GM23338 (cell line): ENCODE results near the gene VWA5A. TPM values are rescaled to one million over a fixed set of nuclear protein-coding genes. Genes with fewer than 3 reads are reported as not detected.

Source experiments
- ATAC-seq: fragments of 200-7000 bp; cut with Tn5 transposase; 3 replicates; pipeline ENCODE4 v1.9.1; 2020
- DNase-seq: peaks from one replicate; pipeline ENCODE4 v3.0.0-alpha.2; 2015; ENCODE audit warnings: low spot score
- H2AFZ ChIP-seq: fragments of 200-600 bp; sonication (generic); 2 replicates; pipeline ENCODE4 v1.8.0; 2016; ENCODE audit warnings: antibody characterized with exemption, mild to moderate bottlenecking, moderate library complexity
- H3F3A ChIP-seq: fragments of 200-600 bp; sonication (generic); replicated peaks from 2 replicates; pipeline ENCODE4 v1.8.0; 2017; ENCODE audit warnings: antibody characterized with exemption, mixed run types, low read depth
- H3K27ac ChIP-seq: fragments of 200-600 bp; sonication (generic); 2 replicates; pipeline ENCODE4 v1.6.1; 2016; ENCODE audit warnings: low read depth
- H3K27me3 ChIP-seq: fragments of 200-600 bp; sonication (generic); 2 replicates; pipeline ENCODE4 v1.8.0; 2016; ENCODE audit warnings: mild to moderate bottlenecking, mixed run types, moderate library complexity; ENCODE audit not compliant: insufficient read depth
- H3K36me3 ChIP-seq: fragments of 200-600 bp; sonication (generic); 2 replicates; pipeline ENCODE4 v1.8.0; 2016; ENCODE audit warnings: mild to moderate bottlenecking; ENCODE audit not compliant: insufficient read depth
- H3K4me1 ChIP-seq: fragments of 200-600 bp; sonication (generic); 2 replicates; pipeline ENCODE4 v1.8.0; 2016; ENCODE audit warnings: mild to moderate bottlenecking, moderate library complexity; ENCODE audit not compliant: insufficient read depth
- H3K4me2 ChIP-seq: fragments of 200-600 bp; sonication (generic); 2 replicates; pipeline ENCODE4 v1.7.1; 2017; ENCODE audit warnings: mixed run types
- H3K4me3 ChIP-seq: fragments of 200-600 bp; sonication (generic); 2 replicates; pipeline ENCODE4 v1.6.1; 2016; ENCODE audit warnings: mixed run types
- H3K79me2 ChIP-seq: fragments of 200-600 bp; sonication (generic); replicated peaks from 2 replicates; pipeline ENCODE4 v1.8.0; 2017; ENCODE audit warnings: mild to moderate bottlenecking; ENCODE audit not compliant: insufficient read depth
- H3K9me2 ChIP-seq: fragments of 200-600 bp; sonication (generic); 2 replicates; pipeline ENCODE4 v1.8.0; 2017; ENCODE audit not compliant: insufficient read depth
- H4K20me1 ChIP-seq: fragments of 200-600 bp; sonication (generic); replicated peaks from 2 replicates; pipeline ENCODE4 v1.8.0; 2017; ENCODE audit warnings: mild to moderate bottlenecking; ENCODE audit not compliant: insufficient read depth
- H3K27ac Mint-ChIP-seq: 2 replicates; pipeline ENCODE4 v1.8.0; 2020; ENCODE audit warnings: inconsistent platforms, mild to moderate bottlenecking, moderate library complexity, mixed read lengths
- H3K27me3 Mint-ChIP-seq: 3 replicates; pipeline ENCODE4 v1.8.0; 2022; ENCODE audit warnings: low read depth, mild to moderate bottlenecking, moderate library complexity, mixed read lengths, inconsistent platforms; ENCODE audit not compliant: insufficient read depth, poor library complexity
- H3K36me3 Mint-ChIP-seq: 3 replicates; pipeline ENCODE4 v1.8.0; 2021; ENCODE audit warnings: low read depth, mild to moderate bottlenecking, inconsistent platforms, moderate library complexity, mixed read lengths
- H3K4me1 Mint-ChIP-seq: 3 replicates; pipeline ENCODE4 v1.8.0; 2020; ENCODE audit warnings: mild to moderate bottlenecking, inconsistent platforms, mixed read lengths
- H3K4me3 Mint-ChIP-seq: 3 replicates; pipeline ENCODE4 v1.8.0; 2021; ENCODE audit warnings: moderate library complexity, mild to moderate bottlenecking, inconsistent platforms, mixed read lengths
- H3K9me3 Mint-ChIP-seq: 3 replicates; pipeline ENCODE4 v1.8.0; 2020; ENCODE audit warnings: moderate library complexity, mild to moderate bottlenecking, inconsistent platforms, mixed read lengths
- CREB1 ChIP-seq: fragments of 250-450 bp; sonication (Bioruptor Pico); IDR thresholded peaks from 2 replicates; pipeline ENCODE4 v1.5.0; 2020; ENCODE audit warnings: low read depth, mild to moderate bottlenecking, moderate library complexity
- EZH2 ChIP-seq: fragments of 200-600 bp; sonication (generic); IDR thresholded peaks from one replicate; pipeline ENCODE4 v1.8.0; 2017; ENCODE audit warnings: antibody characterized with exemption, mild to moderate bottlenecking, low read depth; ENCODE audit not compliant: unreplicated experiment
- EZH2phosphoT487 ChIP-seq: fragments of 200-600 bp; sonication (generic); IDR thresholded peaks from one replicate; pipeline ENCODE4 v1.8.1; 2018; ENCODE audit warnings: antibody characterized with exemption; ENCODE audit not compliant: unreplicated experiment
- JUNB ChIP-seq: IDR thresholded peaks from one replicate; pipeline ENCODE4 v1.6.1; 2016; ENCODE audit warnings: antibody characterized with exemption; ENCODE audit not compliant: unreplicated experiment
- NANOG ChIP-seq: IDR thresholded peaks from 2 replicates; pipeline ENCODE4 v1.6.1; 2016; ENCODE audit warnings: antibody characterized with exemption, borderline replicate concordance
- POLR2AphosphoS5 ChIP-seq: IDR thresholded peaks from 2 replicates; pipeline ENCODE4 v1.6.1; 2016; ENCODE audit warnings: antibody characterized with exemption, low read depth
- STAT1 ChIP-seq: IDR thresholded peaks from one replicate; pipeline ENCODE4 v1.6.1; 2016; ENCODE audit warnings: antibody characterized with exemption; ENCODE audit not compliant: unreplicated experiment
- ZNF114 ChIP-seq: fragments of 250-450 bp; sonication (Bioruptor Pico); IDR thresholded peaks from 2 replicates; pipeline ENCODE4 v1.5.0; 2020; ENCODE audit warnings: mild to moderate bottlenecking, moderate library complexity
- ZNF331 ChIP-seq: fragments of 250-450 bp; sonication (Bioruptor Pico); IDR thresholded peaks from 2 replicates; pipeline ENCODE4 v1.5.0; 2020; ENCODE audit warnings: low read depth, mild to moderate bottlenecking, moderate library complexity
- polyA plus RNA-seq: library from polyadenylated mRNA; unstranded; fragments of >200 nt; fragmentation: Nextera tagmentation; extraction: Ambion mirVana; gene quantifications from 2 replicates; pipeline ENCODE4 v1.2.1, GENCODE V29; 2016
- total RNA-seq: library from RNA; depleted of rRNA; stranded (reverse); fragments of >200 nt; shearing (Covaris generic); gene quantifications from 2 replicates; pipeline ENCODE4 v1.2.3, GENCODE V29; 2014
- TF ChIP-seq, protein P1 (sequence below), 2 experiments: fragments of 200-600 bp in 1 of 2; sonication (generic) in 1 of 2; conservative IDR thresholded peaks; 2 replicates each; pipeline versions ENCODE4 v1.5.1 to v1.6.1; 2016 to 2017; ENCODE audit warnings: antibody characterized with exemption in 2 of 2, low read depth in 2 of 2, mild to moderate bottlenecking in 2 of 2, moderate library complexity in 1 of 2
- TF ChIP-seq, protein P2 (sequence below): IDR thresholded peaks from 2 replicates; pipeline ENCODE4 v1.6.1; 2016; ENCODE audit warnings: antibody characterized with exemption
- TF ChIP-seq, protein P3 (sequence below): IDR thresholded peaks from one replicate; pipeline ENCODE4 v1.6.1; 2018; ENCODE audit warnings: antibody characterized with exemption; ENCODE audit not compliant: unreplicated experiment

The VWA5A gene
- total and polyA plus RNA-seq, 2 experiments from 2014 or later = 10.0 to 13.5 TPM

DNA sequence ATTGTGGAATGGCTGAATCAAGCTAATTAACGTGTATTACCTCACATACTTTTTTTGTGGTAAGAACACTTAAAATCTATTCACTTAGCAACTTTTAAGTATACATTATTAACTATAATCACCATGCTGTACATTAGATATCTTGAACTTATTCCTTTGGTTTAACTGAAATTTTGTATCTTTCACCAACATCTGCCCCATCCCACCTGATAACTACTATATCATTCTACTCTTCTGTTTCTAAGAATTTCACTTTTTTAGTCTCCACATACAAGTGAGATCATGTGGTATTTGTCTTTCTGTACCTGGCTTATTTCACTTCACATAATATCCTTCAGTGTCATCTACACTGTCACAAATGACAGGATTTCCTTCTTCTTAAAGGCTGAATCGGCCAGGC, 17.1 kb upstream of the VWA5A start:
- H3K27me3 Mint-ChIP-seq = peaks cover 4% of the 10 kb centered on the region
- Histone ChIP-seq H3K4me3 (no peak overlapping the region), H2AFZ (no peak overlapping the region), H3K36me3 (no peaks in the 10 kb centered on the region), H4K20me1 (no peaks in the 10 kb centered on the region), H3K27ac (no peak overlapping the region), H3K9me2 (no peaks in the 10 kb centered on the region), H3K4me1 (peaks cover 10% of the 10 kb centered on the region; the same call in 1 of the 2 replicates), H3K4me2 (no peak overlapping the region), H3K79me2 (no peaks in the 10 kb centered on the region), H3F3A (no peaks in the 10 kb centered on the region), H3K27me3 (no peaks in the 10 kb centered on the region)
- no peaks in the 10 kb centered on the region for H3K9me3 Mint-ChIP-seq
- ATAC-seq (no peak), DNase-seq (no peak)
- TF ChIP-seq EZH2 (no peak), ZNF331 (CRISPR knock-in tag) (no peak), NANOG (no peak), ZNF114 (CRISPR knock-in tag) (no peak), CREB1 (CRISPR knock-in tag) (no peak), EZH2phosphoT487 (no peak), STAT1 (no peak), JUNB (no peak), POLR2AphosphoS5 (no peak)
- TF ChIP-seq, protein P1, sequence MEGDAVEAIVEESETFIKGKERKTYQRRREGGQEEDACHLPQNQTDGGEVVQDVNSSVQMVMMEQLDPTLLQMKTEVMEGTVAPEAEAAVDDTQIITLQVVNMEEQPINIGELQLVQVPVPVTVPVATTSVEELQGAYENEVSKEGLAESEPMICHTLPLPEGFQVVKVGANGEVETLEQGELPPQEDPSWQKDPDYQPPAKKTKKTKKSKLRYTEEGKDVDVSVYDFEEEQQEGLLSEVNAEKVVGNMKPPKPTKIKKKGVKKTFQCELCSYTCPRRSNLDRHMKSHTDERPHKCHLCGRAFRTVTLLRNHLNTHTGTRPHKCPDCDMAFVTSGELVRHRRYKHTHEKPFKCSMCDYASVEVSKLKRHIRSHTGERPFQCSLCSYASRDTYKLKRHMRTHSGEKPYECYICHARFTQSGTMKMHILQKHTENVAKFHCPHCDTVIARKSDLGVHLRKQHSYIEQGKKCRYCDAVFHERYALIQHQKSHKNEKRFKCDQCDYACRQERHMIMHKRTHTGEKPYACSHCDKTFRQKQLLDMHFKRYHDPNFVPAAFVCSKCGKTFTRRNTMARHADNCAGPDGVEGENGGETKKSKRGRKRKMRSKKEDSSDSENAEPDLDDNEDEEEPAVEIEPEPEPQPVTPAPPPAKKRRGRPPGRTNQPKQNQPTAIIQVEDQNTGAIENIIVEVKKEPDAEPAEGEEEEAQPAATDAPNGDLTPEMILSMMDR (conservative IDR thresholded peaks at IDR 0.05; ENCODE audit: low read depth in 2 of 2) = no peak
- TF ChIP-seq, protein P2, sequence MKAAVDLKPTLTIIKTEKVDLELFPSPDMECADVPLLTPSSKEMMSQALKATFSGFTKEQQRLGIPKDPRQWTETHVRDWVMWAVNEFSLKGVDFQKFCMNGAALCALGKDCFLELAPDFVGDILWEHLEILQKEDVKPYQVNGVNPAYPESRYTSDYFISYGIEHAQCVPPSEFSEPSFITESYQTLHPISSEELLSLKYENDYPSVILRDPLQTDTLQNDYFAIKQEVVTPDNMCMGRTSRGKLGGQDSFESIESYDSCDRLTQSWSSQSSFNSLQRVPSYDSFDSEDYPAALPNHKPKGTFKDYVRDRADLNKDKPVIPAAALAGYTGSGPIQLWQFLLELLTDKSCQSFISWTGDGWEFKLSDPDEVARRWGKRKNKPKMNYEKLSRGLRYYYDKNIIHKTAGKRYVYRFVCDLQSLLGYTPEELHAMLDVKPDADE = no peak
- TF ChIP-seq, protein P3, sequence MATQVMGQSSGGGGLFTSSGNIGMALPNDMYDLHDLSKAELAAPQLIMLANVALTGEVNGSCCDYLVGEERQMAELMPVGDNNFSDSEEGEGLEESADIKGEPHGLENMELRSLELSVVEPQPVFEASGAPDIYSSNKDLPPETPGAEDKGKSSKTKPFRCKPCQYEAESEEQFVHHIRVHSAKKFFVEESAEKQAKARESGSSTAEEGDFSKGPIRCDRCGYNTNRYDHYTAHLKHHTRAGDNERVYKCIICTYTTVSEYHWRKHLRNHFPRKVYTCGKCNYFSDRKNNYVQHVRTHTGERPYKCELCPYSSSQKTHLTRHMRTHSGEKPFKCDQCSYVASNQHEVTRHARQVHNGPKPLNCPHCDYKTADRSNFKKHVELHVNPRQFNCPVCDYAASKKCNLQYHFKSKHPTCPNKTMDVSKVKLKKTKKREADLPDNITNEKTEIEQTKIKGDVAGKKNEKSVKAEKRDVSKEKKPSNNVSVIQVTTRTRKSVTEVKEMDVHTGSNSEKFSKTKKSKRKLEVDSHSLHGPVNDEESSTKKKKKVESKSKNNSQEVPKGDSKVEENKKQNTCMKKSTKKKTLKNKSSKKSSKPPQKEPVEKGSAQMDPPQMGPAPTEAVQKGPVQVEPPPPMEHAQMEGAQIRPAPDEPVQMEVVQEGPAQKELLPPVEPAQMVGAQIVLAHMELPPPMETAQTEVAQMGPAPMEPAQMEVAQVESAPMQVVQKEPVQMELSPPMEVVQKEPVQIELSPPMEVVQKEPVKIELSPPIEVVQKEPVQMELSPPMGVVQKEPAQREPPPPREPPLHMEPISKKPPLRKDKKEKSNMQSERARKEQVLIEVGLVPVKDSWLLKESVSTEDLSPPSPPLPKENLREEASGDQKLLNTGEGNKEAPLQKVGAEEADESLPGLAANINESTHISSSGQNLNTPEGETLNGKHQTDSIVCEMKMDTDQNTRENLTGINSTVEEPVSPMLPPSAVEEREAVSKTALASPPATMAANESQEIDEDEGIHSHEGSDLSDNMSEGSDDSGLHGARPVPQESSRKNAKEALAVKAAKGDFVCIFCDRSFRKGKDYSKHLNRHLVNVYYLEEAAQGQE = no peak
- H3K27ac Mint-ChIP-seq = no peak overlapping the region
- peaks cover 16% of the 10 kb centered on the region for H3K4me1 Mint-ChIP-seq
- H3K4me3 Mint-ChIP-seq = no peak overlapping the region
- H3K36me3 Mint-ChIP-seq = no peaks in the 10 kb centered on the region
